Ishikawa (cell line): ENCODE measurements around the gene ERGIC1.

Experiments
- CREB1 ChIP-seq: IDR thresholded peaks from 2 replicates; pipeline ENCODE4 v1.6.1; 2012; ENCODE audit warnings: low read depth
- EGR1 ChIP-seq: IDR thresholded peaks from 2 replicates; pipeline ENCODE4 v1.6.1; 2012
- EP300 ChIP-seq: IDR thresholded peaks from 2 replicates; pipeline ENCODE4 v1.6.1; 2012; ENCODE audit warnings: borderline replicate concordance
- FOXM1 ChIP-seq: IDR thresholded peaks from 2 replicates; pipeline ENCODE4 v1.6.1; 2012; ENCODE audit warnings: low read depth, borderline replicate concordance
- MAX ChIP-seq: IDR thresholded peaks from 2 replicates; pipeline ENCODE4 v1.6.1; 2012
- TEAD4 ChIP-seq: IDR thresholded peaks from 2 replicates; pipeline ENCODE4 v1.6.1; 2012

GRCh38 chr5:172905346-172906140, 71.5 kb downstream of the ERGIC1 start:
- TF ChIP-seq MAX (no peak), EP300 (no peak), TEAD4 (no peak), FOXM1 (no peak), EGR1 (no peak), CREB1 (no peak)
